Stimulated activated CD4-positive, alpha-beta T cell treated with anti-CD3 and anti-CD28 coated beads, TNF-alpha, amount 100 ng/mL, for 24 hours (primary cell): ENCODE data around the gene CASP12.
"Not testable (repeated sequence)": the region's sequence is repeated elsewhere in the genome, so short reads cannot be mapped to it uniquely, and the experiment has no call there.

ENCODE experiments used
- DNase-seq, 3 experiments: peaks; one replicate each; pipeline ENCODE4 v3.0.0-alpha.2; 2020; ENCODE audit warnings: low read depth in 3 of 3

Gene CASP12

DNA sequence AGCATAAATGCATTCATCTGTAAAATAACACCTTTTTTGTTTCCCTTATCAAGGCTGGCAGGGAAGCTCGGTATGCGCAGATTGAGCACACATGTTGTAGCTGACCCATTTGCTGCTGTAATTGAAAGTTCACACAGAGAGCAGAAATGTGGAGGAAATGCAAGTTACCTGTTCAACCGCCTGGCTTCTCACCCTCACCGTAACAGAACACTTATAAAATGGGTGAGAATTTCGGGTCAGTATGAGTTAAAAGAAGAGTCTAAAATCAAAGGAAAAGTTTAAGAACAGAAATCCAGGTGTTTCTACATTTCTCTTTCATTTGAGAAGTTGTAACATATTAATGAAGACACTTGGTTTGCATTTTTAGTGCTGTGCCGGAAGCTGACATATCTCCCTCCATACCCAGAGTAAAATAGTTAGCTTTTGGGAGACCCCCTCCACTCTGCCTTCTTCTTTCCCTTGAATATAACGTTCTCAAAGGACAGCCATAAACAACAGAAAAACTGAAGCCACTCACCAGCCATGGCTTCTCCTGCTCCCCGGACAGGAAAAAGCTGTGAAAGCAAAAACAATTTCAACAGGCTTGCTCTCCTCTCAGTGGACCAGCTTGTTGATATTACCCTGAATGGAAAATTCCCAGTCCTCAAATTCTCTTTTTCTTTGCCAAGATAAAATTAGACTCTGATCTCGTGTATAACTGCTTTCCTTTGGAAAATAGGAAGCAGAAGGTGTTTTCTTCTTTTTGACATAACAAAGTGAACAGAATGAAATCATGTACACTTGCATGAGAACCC is at the start of gene CASP12:
CASP12 (minus strand) TSS at position 570 of the 794 bp plus-strand sequence.
- no peak for DNase-seq

GRCh38 chr11:104946907-104947306 is 48.6 kb upstream of the CASP12 start:
- peak in 1 of 3 experiments; percentile 26 for DNase-seq

DNA sequence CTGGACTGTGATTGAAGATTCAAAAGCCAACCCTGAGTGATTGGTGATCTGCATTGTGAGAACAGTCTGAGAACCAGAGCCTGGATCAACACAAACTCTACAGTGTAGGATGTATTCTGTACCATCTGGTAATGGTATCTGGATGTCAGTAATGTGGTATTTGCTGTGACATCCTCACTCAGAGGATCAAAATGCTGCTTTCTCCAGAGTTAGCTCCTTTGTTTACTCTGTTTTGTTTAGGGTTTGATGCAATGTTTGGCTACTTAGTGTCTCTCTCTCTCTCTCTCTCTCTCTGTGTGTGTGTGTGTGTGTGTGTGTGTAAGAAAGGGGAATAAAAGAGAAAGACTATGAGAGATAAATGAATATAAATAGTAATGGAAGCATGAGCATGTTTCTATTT is 45.8 kb upstream of the CASP12 start:
- DNase-seq, result no peak

DNA sequence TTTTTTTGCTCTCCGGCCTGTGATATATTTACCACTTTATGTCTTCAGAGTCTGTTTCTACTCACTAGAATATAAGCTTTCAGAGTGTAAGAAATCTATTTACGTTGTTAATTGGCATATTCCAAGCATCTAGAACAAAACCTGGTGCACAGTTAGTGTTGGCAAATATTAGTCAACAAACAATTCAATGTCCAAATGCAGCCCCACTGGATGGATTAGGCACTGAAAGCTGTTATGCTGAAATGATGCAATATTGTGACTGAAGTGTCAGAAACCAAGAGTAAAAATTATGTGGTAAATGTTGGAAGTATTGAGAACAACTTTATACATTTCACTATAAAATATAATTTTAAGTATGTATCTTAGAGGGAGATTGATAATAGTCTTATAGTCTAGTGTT is 45.3 kb upstream of the CASP12 start:
- no peak for DNase-seq

DNA sequence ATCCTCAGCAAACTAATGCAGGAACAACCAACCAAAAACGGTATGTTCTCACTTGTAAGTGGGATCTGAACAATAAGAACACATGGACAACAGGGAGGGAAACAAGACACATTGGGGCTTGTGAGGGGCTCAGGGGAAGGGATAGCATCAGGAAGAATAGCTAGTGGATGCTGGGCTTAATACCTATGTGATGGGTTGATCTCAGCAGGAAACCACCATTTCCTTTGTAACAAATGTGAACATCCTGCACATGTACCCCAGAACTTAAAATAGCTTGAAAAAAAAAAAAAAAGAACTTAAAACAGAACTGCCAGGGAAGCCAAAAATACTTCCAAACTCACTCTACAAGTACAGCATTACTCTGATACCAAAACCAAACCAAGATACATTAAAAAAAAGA is 36.3 kb upstream of the CASP12 start:
- no peak for DNase-seq

- not testable (repeated sequence) for DNase-seq
Measured at GRCh38 chr11:104934073-104934472, 35.8 kb upstream of the CASP12 start.

GRCh38 chr11:104928811-104929210 is 30.6 kb upstream of the CASP12 start:
- no peak for DNase-seq

DNA sequence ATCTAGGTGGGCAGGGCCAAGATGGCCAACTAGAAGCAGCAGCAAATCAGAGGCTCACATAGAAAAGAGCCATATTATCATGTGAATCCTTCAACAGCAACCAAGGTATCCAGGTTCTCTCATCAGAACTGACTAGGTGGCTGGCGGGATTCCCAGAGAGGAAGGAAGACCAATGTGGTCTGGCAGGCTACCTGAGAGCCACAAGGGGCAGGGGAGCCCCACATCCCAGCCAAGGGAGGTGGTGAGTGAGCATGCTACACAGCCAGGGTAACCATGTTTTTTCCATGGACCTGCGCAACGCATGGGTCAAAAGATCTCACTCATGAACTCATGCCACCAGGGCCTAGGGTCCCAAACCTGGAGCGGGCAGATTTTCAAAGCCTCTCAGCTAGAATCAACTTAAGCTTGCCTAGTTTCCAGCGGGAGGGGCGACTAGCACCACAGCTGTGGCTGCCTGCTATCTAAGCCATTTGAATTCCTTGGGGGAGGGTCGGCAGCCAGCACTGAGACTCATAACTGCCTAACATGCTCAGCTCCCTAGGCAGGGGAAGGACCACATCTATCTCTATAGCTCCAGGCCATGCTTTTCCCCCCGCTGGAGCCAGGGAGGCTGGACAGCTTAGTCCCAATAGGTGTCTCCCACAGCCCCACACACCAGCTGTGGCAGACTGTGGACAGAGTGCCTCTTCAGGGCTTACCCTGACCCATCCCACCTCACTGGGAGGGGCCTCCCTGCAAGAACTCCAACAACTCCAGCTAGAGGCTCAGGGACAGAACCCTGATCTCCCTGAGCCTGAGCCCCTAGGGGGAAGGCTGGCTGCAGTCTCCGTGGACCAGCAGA is 28.7 kb upstream of the CASP12 start:
- DNase-seq, result no peak

DNA sequence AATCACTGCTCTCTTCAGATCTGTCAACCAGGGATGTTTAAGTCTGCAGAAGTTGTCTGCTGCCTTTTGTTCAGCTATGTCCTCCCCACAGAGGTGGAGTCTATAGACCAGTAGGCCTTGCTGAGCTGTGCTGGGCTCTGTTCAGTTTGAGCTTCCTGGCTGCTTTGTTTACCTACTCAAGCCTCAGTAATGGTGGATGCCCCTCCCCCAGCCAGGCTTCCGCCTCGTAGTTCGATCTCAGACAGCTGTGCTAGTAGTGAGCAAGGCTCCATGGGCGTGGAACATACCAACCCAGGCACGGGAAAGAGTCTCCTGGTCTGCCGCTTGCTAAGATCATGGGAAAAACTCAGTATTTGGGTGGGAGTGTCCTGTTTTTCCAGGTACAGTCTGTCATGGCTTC is 27.6 kb upstream of the CASP12 start:
- no peak for DNase-seq

GRCh38 chr11:104918113-104918824 is 20.0 kb upstream of the CASP12 start:
- no peak for DNase-seq

- no peak for DNase-seq
Measured at GRCh38 chr11:104917271-104918112, 19.2 kb upstream of the CASP12 start.

GRCh38 chr11:104916442-104916841 is 18.2 kb upstream of the CASP12 start:
- DNase-seq, result no peak

GRCh38 chr11:104912102-104912501 is 13.8 kb upstream of the CASP12 start:
- no peak for DNase-seq

DNA sequence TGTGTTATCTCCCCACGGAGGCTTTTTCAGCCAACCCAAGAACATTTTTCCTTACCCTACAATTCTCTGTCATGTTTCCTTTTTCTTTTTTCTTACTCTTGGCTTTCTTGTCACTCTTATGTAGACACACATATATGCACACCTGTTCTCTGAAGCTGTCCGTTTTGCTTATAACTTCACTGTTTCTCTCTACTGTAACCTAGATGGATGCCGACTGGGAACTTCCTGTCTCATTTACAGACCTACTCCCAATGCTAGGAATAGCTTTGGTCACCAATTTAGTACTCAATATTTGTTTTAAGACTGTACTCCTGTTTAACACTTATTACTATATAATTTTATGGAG is 9.9 kb upstream of the CASP12 start:
- no peak for DNase-seq

- DNase-seq, result no peak
Measured at GRCh38 chr11:104907521-104908185, 9.4 kb upstream of the CASP12 start.

GRCh38 chr11:104905271-104905670 is 7.0 kb upstream of the CASP12 start:
- DNase-seq, result no peak

DNA sequence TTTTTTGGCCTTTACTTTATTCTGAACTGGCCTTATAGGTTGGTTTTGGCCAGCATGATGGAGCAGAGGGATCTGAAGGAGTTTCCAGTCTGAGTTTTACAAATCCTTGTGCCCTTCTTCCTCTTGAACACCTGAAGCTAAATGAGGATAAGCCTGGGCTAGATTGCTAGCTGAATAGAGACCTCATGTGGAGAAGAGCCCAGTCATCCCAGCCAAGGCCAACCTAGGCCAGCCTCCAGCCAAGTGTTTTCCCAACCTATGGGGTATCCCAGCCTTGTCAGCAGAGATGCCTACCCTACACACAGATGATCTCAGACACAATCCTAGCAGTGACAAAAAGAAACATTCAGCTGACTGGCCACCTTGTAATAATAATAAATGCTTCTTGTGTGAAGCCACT is 966 bp upstream of the CASP12 start:
- no peak for DNase-seq

DNA sequence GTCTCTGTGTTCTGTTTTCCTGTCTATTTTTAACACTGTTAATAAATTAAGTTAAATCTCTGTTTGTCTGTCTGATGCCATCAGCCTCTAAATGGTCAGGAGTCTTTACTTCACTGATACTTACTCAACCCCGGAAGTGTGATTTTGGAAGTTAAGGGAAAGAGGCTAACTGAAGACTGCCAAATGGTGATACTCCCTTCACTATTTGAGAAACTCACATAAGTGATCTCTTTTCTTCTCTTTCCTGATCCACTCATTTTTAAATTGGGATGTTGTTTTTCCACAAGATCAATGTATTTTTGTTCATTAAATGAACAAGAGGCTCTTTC is 389 bp upstream of the CASP12 start:
- DNase-seq, result no peak

- no peak for DNase-seq
Measured at GRCh38 chr11:104895634-104896033, 2.6 kb downstream of the CASP12 start.

DNA sequence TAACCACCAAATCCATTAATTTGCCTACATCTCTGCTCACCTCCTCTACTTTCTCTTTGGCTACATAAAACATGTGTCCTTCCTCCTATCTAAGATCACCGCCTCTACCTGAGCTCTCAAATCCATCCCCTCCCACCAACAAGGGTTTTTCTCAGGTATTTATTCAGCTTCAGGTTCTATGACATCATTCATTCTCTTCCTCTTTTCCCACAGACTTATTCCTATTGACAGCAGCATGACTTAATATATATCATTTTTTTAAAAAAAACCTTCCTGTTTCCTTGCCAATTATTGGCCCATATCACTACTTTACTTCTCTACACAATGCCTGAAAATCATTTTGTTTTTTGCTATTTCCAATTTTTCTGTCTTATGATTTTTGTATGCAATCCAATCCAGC is 4.4 kb downstream of the CASP12 start:
- no peak for DNase-seq
